HG02798 (cell line): ENCODE data around the gene PDE3A.
"Not testable (repeated sequence)": the region's sequence is repeated elsewhere in the genome, so short reads cannot be mapped to it uniquely, and the experiment has no call there.

ENCODE experiments used
- ATAC-seq: cut with Tn5 transposase; IDR thresholded peaks from one replicate; pipeline ENCODE4 v1.9.1; 2021; ENCODE audit warnings: mild to moderate bottlenecking; ENCODE audit not compliant: unreplicated experiment, poor library complexity

The PDE3A gene

GRCh38 chr12:20372326-20373096 lies 4.2 kb downstream of the PDE3A start:
- no peak for ATAC-seq

GRCh38 chr12:20374795-20375194 lies 6.5 kb downstream of the PDE3A start:
- ATAC-seq, result no peak

GRCh38 chr12:20375560-20375959 lies 7.2 kb downstream of the PDE3A start:
- ATAC-seq, result no peak

GRCh38 chr12:20376984-20377383 lies 8.6 kb downstream of the PDE3A start:
- ATAC-seq, result no peak

GRCh38 chr12:20377750-20378149 lies 9.4 kb downstream of the PDE3A start:
- no peak for ATAC-seq

GRCh38 chr12:20382117-20382516 lies 13.8 kb downstream of the PDE3A start:
- ATAC-seq, result no peak

GRCh38 chr12:20383612-20384011 lies 15.3 kb downstream of the PDE3A start:
- ATAC-seq, result no peak

- not testable (repeated sequence) for ATAC-seq
Measured at GRCh38 chr12:20384836-20385235, 16.5 kb downstream of the PDE3A start.

GRCh38 chr12:20390846-20391245 lies 22.5 kb downstream of the PDE3A start:
- no peak for ATAC-seq

- ATAC-seq, result no peak
Measured at GRCh38 chr12:20392339-20392738, 24.0 kb downstream of the PDE3A start.

GRCh38 chr12:20393707-20394106 lies 25.4 kb downstream of the PDE3A start:
- ATAC-seq, result no peak

GRCh38 chr12:20395791-20396550 lies 27.6 kb downstream of the PDE3A start:
- no peak for ATAC-seq

- ATAC-seq, result no peak
Measured at GRCh38 chr12:20398686-20399085, 30.3 kb downstream of the PDE3A start.

GRCh38 chr12:20400003-20400402 lies 31.7 kb downstream of the PDE3A start:
- no peak for ATAC-seq

GRCh38 chr12:20403230-20403629 lies 34.9 kb downstream of the PDE3A start:
- ATAC-seq, result no peak

GRCh38 chr12:20404576-20405346 lies 36.4 kb downstream of the PDE3A start:
- no peak for ATAC-seq

GRCh38 chr12:20409607-20410377 lies 41.5 kb downstream of the PDE3A start:
- no peak for ATAC-seq

GRCh38 chr12:20410734-20411133 lies 42.4 kb downstream of the PDE3A start:
- ATAC-seq, result no peak

- no peak for ATAC-seq
Measured at GRCh38 chr12:20411345-20411744, 43.0 kb downstream of the PDE3A start.

- ATAC-seq, result no peak
Measured at GRCh38 chr12:20415028-20415427, 46.7 kb downstream of the PDE3A start.
